Suprapubic skin (tissue), 3 donors: ENCODE results near the gene INTS6L.

Source experiments
- CTCF ChIP-seq, 2 donors: fragments of 200-600 bp in 1 of 2; fragments of 450-650 bp in 1 of 2; sonication (generic) in 1 of 2; IDR thresholded peaks; one replicate each; pipeline ENCODE4 v1.5.1; 2016 to 2019; ENCODE audit warnings: antibody characterized with exemption in 2 of 2, mild to moderate bottlenecking in 1 of 2, moderate library complexity in 1 of 2
- POLR2A ChIP-seq, 2 donors: fragments of 450-650 bp; IDR thresholded peaks; one replicate each; pipeline ENCODE4 v1.6.1; 2017; ENCODE audit warnings: antibody characterized with exemption in 2 of 2, mild to moderate bottlenecking in 2 of 2, moderate library complexity in 2 of 2

- no peak for TF ChIP-seq CTCF (IDR thresholded peaks at IDR 0.05)
- TF ChIP-seq POLR2A (IDR thresholded peaks at IDR 0.05), result no peak
Observed at GRCh38 chrX:135512508-135513129, 7.8 kb upstream of the INTS6L start.
